Lung (tissue), 12 donors: ENCODE measurements around the gene NTN1. TPM values are rescaled to one million over a fixed set of nuclear protein-coding genes. Genes with fewer than 3 reads are reported as not detected.

Source experiments
- ATAC-seq: fragments of 200-7000 bp; cut with Tn5 transposase; one replicate; pipeline ENCODE4 v1.9.1; 2020; ENCODE audit warnings: moderate number of reproducible peaks; ENCODE audit not compliant: insufficient read depth, low FRiP score
- DNase-seq, 3 donors: peaks; one replicate each; pipeline ENCODE4 v3.0.0-alpha.2; 2013 to 2017
- H3K27ac ChIP-seq, 2 donors: one replicate each; pipeline ENCODE4 v1.5.1; 2013; ENCODE audit warnings: mild to moderate bottlenecking in 2 of 2, moderate library complexity in 2 of 2, control low read depth in 1 of 2, inconsistent platforms in 1 of 2, low read depth in 1 of 2, low read length in 1 of 2
- H3K27me3 ChIP-seq, 3 donors: one replicate each; pipeline ENCODE4 v1.5.1; 2013; ENCODE audit warnings: low read length in 2 of 3; ENCODE audit not compliant: control insufficient read depth in 3 of 3, insufficient read depth in 3 of 3
- H3K36me3 ChIP-seq, 4 donors: one replicate each; pipeline ENCODE4 v1.5.1; 2013; ENCODE audit warnings: low read length in 4 of 4, mild to moderate bottlenecking in 1 of 4, moderate library complexity in 1 of 4; ENCODE audit not compliant: control insufficient read depth in 4 of 4, insufficient read depth in 4 of 4
- H3K4me1 ChIP-seq, 5 donors: one replicate each; pipeline ENCODE4 v1.5.1; 2013; ENCODE audit warnings: low read length in 5 of 5, mild to moderate bottlenecking in 2 of 5, moderate library complexity in 1 of 5; ENCODE audit not compliant: control insufficient read depth in 5 of 5, insufficient read depth in 5 of 5
- H3K4me3 ChIP-seq: one replicate; pipeline ENCODE4 v1.5.1; 2013; ENCODE audit warnings: mild to moderate bottlenecking, control low read depth, moderate library complexity
- H3K9ac ChIP-seq, 2 donors: one replicate each; pipeline ENCODE4 v1.5.1; 2013; ENCODE audit warnings: low read length in 2 of 2, control low read depth in 1 of 2; ENCODE audit not compliant: insufficient read depth in 1 of 2
- H3K9me3 ChIP-seq, 4 donors: one replicate each; pipeline ENCODE4 v1.5.1; 2013; ENCODE audit warnings: low read length in 3 of 4, mild to moderate bottlenecking in 1 of 4, moderate library complexity in 1 of 4; ENCODE audit not compliant: control insufficient read depth in 4 of 4, insufficient read depth in 3 of 4
- CTCF ChIP-seq: IDR thresholded peaks from 2 replicates; pipeline ENCODE4 v1.5.1; 2012; ENCODE audit warnings: mild to moderate bottlenecking; ENCODE audit errors: control extremely low read depth, extremely low read depth
- WGBS, 2 donors: extraction: QIAGEN DNeasy Blood & Tissue Kit; methylation state at CpG; one replicate each; pipeline ENCODE4 v1.1.7; 2013; 5-methylcytosine and 5-hydroxymethylcytosine counted together
- polyA plus RNA-seq, 2 donors: library from polyadenylated mRNA; stranded (reverse); fragments of 200-250 nt; gene quantifications; one replicate each; pipeline ENCODE4 v1.2.1, GENCODE V29; 2013
- total RNA-seq, 2 donors: library from RNA; depleted of rRNA in 1 of 2; stranded (reverse); fragments of >200 nt in 1 of 2; gene quantifications; one replicate each; pipeline ENCODE4 v1.2.1, GENCODE V29; 2014 to 2021
- donor health status: control.
- donor health status: control.
- donor health status: Bipolar disorder and iron deficiency.
- donor health status: healthy.
- donor health status: DM: yes; HTN: yes; CAD: no.

NTN1 gene
- total and polyA plus RNA-seq, 4 donors, result 3.6 to 17.1 (median 7.8) TPM

- H3K36me3 ChIP-seq, result no peaks in the 10 kb centered on the region
- peaks cover 0 to 39% (median 0%) of the 10 kb centered on the region in 3 donors for H3K27me3 ChIP-seq
- TF ChIP-seq CTCF, result no peak
- no peaks in the 10 kb centered on the region for H3K9me3 ChIP-seq
- peaks cover 0 to 6% (median 0%) of the 10 kb centered on the region in 5 donors for H3K4me1 ChIP-seq
- no peak overlapping the region for H3K4me3 ChIP-seq
- no peak for DNase-seq
- H3K9ac ChIP-seq, result no peak overlapping the region
- no peak for ATAC-seq
- 33 to 49% methylated on average over 9 of the region's 9 CpGs for WGBS, 2 donors
- no peak overlapping the region for H3K27ac ChIP-seq
These were observed 211.9 kb downstream of the NTN1 start for GRCh38 chr17:9233271-9233599.

GRCh38 chr17:9233761-9234160 lies 212.5 kb downstream of the NTN1 start:
- Histone ChIP-seq H3K27ac (no peak overlapping the region), H3K9me3 (no peaks in the 10 kb centered on the region)
- WGBS, 2 donors, result 88% methylated on average over 7 of the region's 7 CpGs

GRCh38 chr17:9234389-9234945 lies 213.2 kb downstream of the NTN1 start:
- TF ChIP-seq CTCF, result no peak
- Histone ChIP-seq H3K4me3 (no peak overlapping the region), H3K4me1 (peaks cover 0 to 13% (median 0%) of the 10 kb centered on the region in 5 donors), H3K27me3 (peaks cover 0 to 30% (median 0%) of the 10 kb centered on the region in 3 donors), H3K36me3 (no peaks in the 10 kb centered on the region), H3K27ac (no peak overlapping the region), H3K9ac (no peak overlapping the region), H3K9me3 (no peaks in the 10 kb centered on the region)
- DNase-seq (no peak), ATAC-seq (no peak)
- 69 to 73% methylated on average over 8 of the region's 8 CpGs for WGBS, 2 donors

More at GRCh38 chr17:9233761-9234160, 212.5 kb downstream of the NTN1 start:
- H3K27me3 ChIP-seq, result peaks cover 0 to 34% (median 0%) of the 10 kb centered on the region in 3 donors
- TF ChIP-seq CTCF, result no peak
- H3K36me3 ChIP-seq, result no peaks in the 10 kb centered on the region
- ATAC-seq (no peak), DNase-seq (no peak)
- H3K4me3 ChIP-seq, result no peak overlapping the region
- peaks cover 0 to 6% (median 0%) of the 10 kb centered on the region in 5 donors for H3K4me1 ChIP-seq
- no peak overlapping the region for H3K9ac ChIP-seq

- no peak overlapping the region for H3K4me3 ChIP-seq
- WGBS, 2 donors, result 91 to 93% methylated on average over 4 of the region's 4 CpGs
- DNase-seq (no peak), ATAC-seq (no peak)
- no peak for TF ChIP-seq CTCF
- H3K9me3 ChIP-seq, result no peaks in the 10 kb centered on the region
- H3K27ac ChIP-seq, result no peak overlapping the region
- no peak overlapping the region for H3K9ac ChIP-seq
- H3K27me3 ChIP-seq, result peaks cover 0 to 28% (median 0%) of the 10 kb centered on the region in 3 donors
- H3K4me1 ChIP-seq, result peaks cover 0 to 18% (median 3%) of the 10 kb centered on the region in 5 donors
- H3K36me3 ChIP-seq, result no peaks in the 10 kb centered on the region
These were observed 214.0 kb downstream of the NTN1 start for GRCh38 chr17:9235346-9235745.
